HG02840 (cell line): ENCODE data around the gene RPTN.
"Not testable (repeated sequence)": the region's sequence is repeated elsewhere in the genome, so short reads cannot be mapped to it uniquely, and the experiment has no call there.

Source experiments
- ATAC-seq: cut with Tn5 transposase; IDR thresholded peaks from one replicate; pipeline ENCODE4 v1.9.1; 2021; ENCODE audit warnings: mild to moderate bottlenecking, moderate library complexity, moderate number of reproducible peaks; ENCODE audit not compliant: unreplicated experiment, low FRiP score

The RPTN gene

DNA sequence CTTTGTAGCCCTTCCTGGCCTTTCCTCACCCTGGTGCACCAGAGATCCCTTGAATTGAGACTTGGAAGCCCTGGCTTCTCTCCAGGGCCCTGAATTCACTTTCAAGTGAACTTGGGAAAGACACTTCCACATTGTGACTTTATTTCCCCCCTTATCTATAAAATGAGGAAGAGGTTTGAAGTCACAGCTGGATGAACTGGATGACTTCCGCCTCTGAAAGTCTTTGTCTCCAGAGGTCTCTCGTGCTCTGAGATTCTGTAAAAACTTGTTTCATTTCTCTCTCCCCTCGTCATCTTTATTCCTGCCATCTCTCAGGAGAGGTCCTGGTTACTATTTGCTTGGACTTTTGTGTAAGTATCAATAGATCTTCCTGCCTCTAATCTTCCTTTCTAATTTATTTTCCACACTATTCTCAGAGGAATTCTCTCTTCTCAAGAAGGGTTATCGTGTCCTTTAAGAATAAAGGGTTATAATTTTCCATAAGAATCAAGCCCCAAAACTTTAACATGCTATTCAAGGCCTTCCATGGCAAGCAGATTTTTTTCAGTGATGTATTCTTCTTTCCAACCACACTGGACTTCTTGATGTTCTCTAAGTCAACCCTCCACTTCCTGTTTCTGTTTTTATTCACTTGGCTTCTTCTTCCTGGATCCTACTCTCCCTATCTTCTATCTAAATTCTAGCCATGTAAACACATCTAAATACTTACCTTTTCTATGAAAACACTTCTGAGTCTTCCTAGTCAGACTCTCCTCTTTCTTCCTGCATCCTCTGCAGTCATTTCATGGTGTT lies 6.5 kb upstream of the RPTN start:
- no peak for ATAC-seq

- ATAC-seq, result no peak
These were observed 5.6 kb upstream of the RPTN start for GRCh38 chr1:152164517-152165136.

- no peak for ATAC-seq
These were observed 3.9 kb upstream of the RPTN start for GRCh38 chr1:152162792-152163463.

DNA sequence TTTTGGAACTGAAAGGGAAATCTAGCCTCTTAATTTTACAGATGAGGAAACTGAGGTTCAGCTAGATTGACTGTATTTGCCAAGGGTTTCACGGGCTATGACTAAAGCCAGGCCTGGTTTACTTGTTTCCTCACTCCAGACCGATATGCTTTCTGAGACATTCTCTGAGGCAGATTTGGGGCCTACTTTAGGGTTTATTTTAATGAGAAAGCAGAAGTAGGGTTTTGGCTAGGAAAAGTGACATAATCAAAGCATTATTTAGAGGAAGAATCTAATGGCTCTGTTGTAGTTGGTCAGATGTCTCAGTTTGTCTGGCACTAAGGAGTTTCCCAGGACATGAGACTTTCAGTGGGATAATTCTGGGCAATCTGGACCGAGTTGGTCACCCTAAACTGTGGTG lies 1.5 kb upstream of the RPTN start:
- ATAC-seq, result no peak

DNA sequence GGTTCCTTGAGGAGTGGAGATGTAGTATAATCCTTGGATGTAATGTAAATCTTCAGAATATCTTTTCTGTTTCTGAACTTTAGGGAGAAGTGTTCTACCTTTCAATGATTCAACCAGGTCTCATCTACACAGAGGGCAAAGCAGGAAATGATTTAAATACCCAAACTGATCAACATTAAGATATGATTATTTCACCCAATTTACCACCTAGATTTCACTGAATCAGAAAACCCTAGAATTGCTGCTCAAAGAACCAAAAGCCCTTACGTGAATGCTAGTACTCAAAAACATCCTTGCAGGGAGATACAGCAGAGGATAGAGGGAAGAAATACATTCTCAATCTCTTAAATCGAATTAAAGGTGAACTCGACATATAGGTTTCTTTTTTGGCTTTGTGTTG lies 5.0 kb downstream of the RPTN start:
- ATAC-seq, result no peak

DNA sequence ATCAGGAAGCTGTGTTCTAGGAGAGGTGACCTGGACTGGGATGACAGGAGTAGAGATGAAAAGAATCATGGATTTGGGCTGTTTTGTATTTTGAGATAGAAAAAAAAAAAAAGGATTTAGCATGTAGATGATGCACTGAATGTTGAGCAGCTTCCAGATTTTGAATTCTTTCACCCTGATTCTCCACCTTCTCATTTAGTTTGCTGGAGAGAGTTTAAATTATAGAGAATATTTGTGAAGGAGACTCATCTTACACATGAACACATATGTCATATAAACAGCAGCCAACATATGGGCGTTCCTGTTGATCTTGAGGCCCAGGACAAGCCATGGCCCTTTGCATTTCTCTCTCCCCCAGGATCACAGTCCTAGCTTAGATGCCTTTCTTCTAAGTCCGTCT lies 7.4 kb downstream of the RPTN start:
- ATAC-seq, result no peak

- ATAC-seq, result no peak
These were observed 10.0 kb downstream of the RPTN start for GRCh38 chr1:152148981-152149380.

DNA sequence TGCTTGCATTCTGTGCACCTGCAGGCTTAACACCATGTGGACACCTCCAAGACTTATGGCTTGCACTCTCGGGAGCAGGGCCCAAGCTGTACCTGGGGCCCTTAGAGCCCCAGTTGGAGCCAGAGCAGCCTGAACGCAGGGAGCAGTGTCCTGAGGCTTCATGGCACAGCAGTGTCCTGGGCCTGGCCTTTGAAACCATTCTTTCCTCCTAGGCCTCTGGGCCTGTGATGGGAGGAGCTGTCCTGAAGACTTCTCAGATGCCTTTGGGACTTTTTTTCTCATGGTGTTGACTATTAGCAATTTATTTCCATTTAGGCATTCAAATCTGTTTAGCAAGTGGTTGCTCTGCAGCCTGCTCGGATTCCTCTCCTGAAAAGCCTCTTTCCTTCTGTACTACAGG lies 11.0 kb downstream of the RPTN start:
- no peak for ATAC-seq

DNA sequence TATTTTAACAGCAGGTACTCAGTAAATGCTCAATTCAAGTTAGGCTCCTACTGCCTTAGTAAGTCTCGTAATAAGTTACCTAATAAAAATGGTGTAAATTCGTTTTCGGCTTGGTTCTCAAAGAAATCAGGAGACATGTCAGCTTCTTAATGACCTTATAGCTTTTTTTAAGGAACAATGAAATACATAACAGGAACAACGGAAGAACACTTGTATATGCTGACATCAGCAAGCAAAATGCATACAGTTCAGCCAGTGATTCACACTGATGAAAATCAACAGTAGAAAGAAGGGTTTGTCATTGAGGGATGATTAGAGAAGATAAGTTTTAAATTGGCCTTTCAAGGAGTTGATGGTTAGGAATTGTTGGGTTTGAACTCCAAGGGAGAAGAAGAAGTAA lies 13.3 kb downstream of the RPTN start:
- ATAC-seq, result no peak

DNA sequence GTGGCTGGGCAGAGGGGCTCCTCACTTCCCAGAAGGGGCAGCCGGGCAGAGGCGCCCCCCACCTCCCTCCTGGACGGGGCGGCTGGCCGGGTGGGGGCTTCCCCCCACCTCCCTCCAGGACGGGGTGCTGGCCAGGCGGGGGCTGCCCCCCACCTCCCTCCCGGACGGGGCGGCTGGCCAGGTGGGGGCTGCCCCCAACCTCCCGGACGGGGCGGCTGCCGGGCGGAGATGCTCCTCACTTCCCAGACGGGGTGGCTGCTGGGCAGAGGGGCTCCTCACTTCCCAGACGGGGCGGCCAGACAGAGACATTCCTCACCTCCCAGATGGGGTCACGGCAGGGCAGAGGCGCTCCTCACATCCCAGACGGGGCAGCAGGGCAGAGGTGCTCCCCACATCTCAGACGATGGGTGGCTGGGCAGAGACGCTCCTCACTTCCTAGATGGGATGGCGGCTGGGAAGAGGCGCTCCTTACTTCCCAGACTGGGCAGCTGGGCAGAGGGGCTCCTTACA lies 14.3 kb downstream of the RPTN start:
- not testable (repeated sequence) for ATAC-seq

DNA sequence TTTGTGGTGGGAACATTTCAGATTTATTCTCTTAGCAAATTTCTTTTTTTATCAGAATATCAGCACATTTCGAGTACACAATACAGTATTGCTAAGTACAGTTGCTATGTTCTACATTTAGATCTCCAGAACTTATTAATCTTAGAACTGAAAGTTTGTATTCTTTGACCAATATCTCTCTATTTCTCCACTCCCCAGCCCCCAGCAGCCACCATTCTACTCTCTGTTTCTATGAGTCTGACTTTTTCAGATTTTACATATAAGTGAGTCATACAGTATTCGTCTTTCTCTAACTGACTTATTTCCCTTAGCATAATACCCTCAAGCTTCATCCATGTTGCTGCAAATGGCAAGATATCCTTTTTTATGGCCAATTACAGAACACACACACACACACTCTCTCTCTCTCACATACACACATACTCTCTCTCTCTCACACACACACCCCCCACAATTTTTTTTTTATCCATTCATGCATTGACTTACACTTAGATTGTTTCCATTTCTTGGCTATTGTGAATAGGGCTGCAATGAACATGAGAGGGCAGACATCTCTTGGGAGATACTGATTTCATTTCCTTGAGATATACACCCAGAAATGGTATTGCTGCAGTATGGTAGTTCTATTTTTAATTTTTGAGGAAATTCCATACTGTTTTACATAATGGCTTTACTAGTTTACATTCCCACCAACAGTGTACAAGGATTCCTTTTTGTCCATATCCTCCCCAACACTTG lies 15.7 kb downstream of the RPTN start:
- no peak for ATAC-seq

- no peak for ATAC-seq
These were observed 16.9 kb downstream of the RPTN start for GRCh38 chr1:152141971-152142584.

- ATAC-seq, result no peak
These were observed 21.8 kb downstream of the RPTN start for GRCh38 chr1:152137215-152137614.

GRCh38 chr1:152130186-152130585 lies 28.8 kb downstream of the RPTN start:
- ATAC-seq, result no peak

DNA sequence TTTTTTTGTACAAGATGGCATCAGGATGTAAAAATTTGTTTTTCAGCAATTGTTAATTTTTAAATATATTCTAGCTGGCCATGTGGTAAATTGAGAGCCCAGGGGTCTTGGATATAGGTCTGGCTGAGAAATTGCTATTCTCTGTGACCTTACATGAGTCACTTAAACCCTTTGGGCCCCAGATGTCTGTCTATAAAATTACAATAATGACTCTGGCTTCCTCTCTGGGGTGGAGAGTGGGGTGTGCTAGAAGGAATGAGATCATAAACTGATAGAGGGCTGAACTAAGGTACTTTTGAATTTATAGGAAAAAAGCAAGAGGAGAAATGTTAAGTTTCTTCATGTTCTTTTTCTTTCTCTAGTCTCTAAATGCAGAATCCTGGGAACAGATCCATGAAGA lies 31.4 kb downstream of the RPTN start:
- ATAC-seq, result no peak

GRCh38 chr1:152125834-152126443 lies 33.1 kb downstream of the RPTN start:
- no peak for ATAC-seq

DNA sequence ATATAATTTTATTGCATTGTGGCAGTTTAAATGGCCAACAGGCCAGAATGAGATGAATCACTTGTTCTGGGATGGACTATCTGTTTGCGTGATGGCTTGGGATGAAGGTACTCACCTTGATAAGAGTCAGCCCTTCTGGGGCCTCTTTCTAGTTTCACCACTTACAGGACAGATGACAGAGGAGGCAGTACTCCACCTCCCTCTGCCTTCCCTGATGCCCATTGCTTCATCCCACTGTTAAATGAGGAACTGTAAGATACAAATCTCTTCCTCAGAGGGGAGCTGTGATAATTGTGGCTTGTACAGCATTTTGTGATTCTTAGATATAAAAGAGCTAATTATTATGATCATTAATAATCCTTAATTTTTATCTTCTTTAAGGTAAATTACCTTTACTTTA lies 40.1 kb downstream of the RPTN start:
- ATAC-seq, result no peak

- no peak for ATAC-seq
These were observed 43.7 kb downstream of the RPTN start, which contains the start of gene TCHH for GRCh38 chr1:152115344-152115743. Gene TCHH (minus strand): TSS chr1:152115444. CDS start chr1:152114080, 1,364 bp downstream.

- no peak for ATAC-seq
These were observed 46.1 kb downstream of the RPTN start for GRCh38 chr1:152112885-152113432.
